COLO668 (cell line): Measurements from ENCODE around the gene VEZF1.
A peak's percentile ranks its signal among the peaks of the same experiment; 100 is the strongest.

Experiments used
- DNase-seq: peaks from one replicate; lab custom pipeline; 2025; ENCODE audit not compliant: unreplicated experiment; lab: John Stamatoyannopoulos, UW

VEZF1 gene

DNA sequence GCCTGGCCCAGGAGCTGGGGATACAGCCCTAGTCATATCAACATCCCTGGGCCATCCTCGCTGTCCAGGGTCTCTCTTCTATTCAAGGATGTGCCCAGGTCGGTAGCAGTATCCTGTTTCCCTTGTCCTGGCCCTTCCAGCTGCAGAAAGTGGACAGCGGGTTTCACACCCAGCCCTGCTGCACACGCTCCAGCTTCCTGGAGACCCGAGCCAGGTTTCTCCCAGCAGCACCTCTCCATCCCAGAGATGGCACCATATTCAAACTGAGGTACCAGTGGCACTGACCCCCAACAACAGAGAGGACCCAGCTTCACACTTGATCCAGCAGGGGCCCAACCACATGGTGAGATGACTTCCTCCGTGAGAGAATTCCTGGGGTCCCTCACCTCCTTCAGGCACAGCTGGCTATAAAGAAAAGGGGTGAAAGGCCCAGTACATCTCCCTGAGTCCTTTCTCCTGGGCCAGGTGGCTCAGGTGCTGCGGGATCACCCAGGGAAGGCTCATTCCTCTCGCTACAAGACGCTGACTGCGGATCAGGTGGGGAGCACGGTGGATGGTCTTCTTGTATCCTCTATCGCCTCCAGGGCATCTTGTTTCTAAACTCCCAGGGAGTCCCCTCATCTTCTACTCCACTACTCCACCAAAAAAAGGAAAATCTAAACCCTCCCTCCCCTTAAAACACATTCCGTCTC is 34.2 kb downstream of the VEZF1 start:
- DNase-seq, result no peak

DNA sequence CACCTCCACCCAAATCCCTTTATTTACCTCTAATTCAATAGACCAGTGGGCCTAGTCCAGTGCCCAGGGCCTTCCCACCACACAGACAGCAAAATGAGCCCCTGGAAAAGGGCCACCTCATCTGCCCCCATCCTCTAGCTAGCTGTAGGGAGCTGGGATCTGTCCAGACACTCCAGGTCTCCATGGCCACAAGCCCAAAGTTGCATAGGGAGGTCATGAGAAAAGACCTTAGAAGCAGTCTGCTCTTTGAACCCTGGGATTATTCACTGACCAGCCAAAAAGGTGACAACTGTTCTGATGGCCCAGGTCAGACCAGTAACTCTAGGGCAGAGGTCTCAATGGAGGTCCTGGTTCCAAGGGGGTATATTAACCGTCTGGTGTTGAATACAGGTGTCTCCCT is 34.8 kb downstream of the VEZF1 start:
- no peak for DNase-seq

DNA sequence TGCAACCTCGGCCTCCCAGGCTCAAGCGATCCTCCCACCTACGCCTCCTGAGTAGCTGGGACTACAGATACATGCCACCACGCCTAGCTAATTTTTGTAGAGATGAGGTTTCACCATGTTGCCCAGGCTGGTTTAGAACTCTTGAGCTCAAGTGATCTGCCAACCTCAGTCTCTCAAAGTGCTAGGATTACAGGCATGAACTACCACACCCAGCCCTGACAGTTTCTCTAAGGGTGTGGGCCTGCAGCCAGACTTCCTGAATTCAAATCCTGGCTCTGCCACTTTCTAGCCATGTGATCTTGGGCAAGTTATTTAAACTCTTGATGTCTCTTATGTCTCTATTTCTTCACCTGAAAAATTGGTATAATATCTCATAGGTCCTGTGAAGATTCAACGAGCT is 38.4 kb downstream of the VEZF1 start:
- DNase-seq, result no peak

DNA sequence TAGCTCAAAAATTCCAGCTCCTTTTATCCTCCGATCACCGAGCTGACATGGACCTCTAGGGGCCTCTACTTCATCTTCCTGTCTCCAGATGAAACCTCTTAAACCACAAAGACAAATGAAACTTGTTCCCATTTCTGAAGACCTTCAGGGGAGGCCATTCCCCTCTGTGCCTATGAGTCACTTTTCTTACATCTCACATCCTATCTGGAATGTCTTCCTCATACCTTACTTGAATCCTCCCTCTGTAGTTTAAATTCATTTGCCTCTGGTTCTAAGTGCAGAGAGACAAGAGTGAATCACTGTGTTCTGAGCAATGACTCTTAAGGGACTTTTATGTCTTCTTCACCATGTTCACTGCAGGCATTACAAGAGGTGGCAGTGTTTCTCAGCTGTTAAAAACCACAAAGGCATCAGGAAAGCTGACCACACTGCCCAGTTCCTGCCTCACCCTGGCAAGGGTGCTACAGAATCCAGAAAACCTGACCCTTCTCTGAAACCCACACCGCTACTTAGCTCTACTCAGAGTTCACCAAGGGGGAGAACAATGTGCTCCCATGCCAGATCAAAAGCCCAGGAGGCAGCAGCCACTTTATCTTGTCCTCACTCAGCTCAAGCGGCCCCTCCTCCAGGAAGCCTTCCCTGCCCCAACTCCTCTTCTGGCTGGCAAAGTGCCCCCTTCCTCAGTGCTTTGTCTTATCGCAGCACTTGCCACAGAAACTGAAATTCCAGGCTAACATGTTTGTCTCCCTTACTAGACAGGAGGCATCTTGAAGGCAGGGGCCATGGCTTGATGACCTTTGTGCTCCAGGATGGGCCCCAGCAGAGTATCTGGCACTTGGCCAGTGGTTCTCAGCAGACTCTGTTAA is 39.3 kb downstream of the VEZF1 start:
- no peak for DNase-seq

DNA sequence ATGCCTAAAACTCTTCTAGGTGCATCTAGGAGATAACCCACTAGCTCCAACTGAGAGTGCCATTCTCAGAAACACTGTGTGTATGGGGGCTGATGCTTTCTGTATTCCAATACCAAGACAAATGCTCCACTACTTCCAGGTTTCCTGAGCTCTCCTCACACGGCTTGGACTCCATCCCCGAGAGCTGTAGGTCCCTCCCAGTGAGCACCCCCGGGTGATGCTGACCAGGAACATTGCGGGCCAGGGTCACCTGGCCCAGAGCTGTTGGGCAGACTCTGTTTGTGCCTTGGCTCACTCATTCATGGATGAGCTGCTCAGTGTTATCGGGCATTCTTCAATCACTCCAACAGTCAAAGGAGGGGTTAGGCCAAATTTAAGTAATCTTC is 39.9 kb downstream of the VEZF1 start:
- no peak for DNase-seq

DNA sequence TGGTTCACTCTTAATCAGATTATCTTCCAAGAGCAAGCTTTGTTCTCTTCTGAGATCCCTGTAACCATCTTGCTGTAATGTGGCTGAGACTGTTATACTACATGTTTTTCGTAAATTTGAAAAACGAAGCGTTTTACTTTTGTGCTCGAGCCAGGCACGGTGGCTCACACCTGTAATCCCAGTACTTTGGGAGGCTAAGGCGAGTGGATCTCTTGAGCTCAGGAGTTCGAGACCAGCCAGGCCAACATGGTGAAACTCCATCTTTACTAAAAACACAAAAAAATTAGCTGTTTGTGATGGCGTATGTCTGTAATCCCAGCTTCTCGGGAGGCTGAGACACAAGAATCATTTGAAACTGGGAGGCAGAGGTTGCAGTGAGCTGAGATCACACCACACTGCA is 40.7 kb downstream of the VEZF1 start:
- DNase-seq, result no peak

DNA sequence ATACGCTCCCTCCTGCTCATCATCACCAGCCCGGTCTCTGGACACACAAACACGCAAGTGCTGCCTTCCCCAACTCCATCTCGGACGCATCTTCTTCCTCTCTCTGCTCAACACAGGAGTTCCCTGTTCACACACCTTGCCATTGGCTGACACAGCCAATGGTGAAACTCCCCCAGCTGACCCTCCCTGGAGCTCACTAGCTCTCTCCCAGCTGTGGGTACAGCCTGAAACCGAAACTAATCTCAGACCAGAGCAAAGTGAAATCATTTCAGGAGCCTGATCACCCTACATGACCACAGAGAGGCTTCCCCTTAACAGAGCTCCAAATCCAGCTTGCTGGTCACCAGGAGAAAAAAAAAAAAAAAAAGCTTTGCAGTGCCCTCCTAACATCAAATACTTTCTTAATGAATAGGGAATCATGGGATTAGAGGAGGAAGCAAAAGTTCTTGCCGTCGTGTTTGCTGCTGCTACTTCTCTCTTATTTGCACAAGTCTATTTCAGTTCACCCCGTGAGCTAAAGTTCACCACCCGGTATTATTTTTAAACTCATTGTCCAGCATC is 41.2 kb downstream of the VEZF1 start:
- peak; percentile 50 for DNase-seq

DNA sequence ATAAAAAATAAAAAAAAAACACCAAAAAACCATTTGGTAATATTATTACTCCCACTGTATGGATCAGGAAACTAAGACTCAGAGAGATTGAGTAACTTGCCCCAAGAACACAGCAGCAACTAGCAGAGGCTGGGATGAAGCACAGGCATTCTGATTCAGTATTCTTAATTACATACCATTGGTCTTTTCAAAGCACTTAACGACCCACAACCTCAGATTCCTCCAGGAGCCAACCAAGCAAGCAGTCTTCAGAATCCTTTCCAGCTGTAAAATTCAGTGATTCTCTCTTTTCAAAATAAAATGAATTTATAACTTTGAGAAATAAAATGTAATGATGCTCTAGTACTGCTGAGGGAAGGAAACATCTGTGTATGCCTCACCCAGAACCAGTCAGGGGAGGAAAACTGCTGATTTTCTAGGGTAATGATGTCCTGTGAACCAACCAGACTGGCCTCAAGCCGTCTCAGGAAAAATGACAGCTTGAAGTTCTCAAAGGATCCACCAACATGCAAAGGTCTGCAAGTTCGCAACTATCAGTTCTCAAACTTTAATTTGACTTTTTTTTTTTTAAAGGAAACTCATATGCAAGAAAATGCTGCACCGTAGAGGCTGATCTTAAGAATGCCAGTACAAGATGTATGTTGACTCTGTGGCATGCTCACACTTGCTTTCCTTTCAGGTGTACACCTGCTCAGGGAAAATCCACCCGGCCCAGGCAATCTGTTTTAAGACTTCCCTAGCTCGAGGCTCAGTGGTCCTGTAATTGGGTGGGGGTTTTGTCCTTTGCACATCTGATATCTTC is 41.9 kb downstream of the VEZF1 start:
- DNase-seq, result no peak

DNA sequence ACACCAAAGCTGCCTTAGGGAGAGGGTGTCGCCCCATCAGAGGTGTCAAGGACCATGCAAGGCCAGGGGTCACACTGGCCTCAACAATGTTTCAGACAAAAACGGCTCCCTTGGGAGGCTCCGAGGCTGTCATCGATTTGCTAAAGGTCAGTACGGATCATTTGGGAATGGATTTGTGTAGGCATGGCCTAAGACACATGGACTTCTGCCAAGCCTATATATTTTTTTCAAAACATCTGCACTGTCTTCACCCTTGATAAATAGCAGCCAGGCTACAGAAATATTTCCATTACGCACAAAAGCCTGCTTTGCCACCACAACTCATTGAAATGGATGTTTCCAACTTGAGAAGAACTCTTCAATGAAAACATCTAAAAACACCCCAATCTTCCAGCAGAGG is 43.1 kb downstream of the VEZF1 start:
- DNase-seq, result no peak

DNA sequence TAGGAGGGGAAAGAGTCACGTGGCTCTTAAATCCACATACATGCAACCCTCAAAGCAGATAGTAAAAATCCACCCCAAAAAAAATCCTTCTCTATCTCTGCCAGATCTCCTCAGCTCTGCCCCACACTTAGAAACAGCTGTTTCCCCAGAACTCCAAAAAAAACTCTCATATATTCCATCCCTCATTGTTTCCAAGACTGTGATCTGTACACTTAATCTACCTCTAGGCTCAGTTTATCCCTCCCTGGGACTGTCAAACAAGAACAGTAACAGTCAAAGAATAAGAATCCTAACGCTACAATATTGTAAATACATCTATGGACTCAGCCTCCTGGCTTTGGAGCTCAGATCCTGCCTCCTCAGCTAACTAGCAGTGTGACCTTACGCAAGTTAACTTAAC is 44.4 kb downstream of the VEZF1 start:
- no peak for DNase-seq

DNA sequence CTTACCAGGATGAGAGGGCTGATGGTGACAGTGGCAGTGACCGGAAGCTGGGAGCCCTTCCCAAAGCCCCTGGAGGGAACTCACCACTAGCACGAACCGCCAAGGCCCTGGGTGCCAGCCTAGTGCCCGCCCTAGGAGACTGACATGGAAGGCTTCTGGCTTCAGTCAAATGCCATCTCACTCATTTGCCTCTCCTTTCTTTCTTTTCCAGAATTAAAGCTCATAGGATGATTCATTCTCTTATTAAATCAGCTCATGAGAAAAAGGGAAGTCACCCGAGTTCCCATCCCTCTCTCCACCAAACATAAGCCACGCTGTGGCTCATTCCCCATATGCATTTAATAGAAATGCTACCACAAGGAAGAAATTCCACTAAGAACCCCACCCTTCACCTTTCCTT is 44.9 kb downstream of the VEZF1 start:
- DNase-seq, result no peak

DNA sequence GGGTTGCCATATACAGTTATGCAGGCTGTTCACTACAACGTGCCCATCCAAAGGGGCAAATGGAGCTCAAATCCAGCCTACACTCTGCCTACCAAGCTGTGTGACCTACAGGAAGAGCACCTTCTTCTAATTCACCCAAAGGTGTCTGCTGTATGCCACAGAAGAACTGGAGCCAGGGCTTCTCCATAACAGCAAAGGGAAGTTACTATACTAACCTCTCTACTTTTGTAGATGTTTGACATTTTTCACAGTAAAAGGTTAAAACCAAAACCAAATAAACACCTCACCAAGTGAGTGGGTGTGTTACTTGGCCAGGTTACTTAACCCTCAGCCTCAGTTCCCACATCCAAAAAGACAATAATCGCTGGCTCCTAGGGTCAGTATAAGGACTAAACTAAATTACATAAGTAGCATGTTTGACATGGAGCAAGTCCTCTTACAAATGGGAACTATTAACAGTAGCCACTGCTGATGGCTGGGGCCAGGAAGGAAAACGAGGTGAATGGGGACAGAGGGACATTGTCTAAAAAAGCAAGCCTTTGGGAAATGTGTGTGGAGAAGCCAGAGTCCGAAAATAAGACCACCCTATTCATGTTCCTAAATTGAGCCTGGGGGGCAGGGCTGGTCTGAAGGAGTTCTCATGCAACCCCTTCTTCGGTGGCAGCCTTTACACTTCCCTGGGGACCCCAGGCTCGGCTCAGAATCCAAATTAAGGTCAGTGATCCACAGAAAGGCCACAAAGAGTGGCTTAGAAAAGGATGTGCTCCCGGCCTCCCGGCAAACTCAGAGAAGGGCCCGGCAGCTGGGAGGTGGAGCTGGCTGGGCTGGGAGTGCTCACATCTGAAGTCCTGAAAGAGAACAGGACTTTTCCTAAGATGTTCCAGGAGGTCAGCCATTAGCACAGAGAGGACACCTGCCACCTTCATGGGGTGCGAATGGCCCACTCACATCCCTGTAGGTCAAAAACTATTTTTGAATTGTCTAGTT is 46.4 kb downstream of the VEZF1 start:
- no peak for DNase-seq

DNA sequence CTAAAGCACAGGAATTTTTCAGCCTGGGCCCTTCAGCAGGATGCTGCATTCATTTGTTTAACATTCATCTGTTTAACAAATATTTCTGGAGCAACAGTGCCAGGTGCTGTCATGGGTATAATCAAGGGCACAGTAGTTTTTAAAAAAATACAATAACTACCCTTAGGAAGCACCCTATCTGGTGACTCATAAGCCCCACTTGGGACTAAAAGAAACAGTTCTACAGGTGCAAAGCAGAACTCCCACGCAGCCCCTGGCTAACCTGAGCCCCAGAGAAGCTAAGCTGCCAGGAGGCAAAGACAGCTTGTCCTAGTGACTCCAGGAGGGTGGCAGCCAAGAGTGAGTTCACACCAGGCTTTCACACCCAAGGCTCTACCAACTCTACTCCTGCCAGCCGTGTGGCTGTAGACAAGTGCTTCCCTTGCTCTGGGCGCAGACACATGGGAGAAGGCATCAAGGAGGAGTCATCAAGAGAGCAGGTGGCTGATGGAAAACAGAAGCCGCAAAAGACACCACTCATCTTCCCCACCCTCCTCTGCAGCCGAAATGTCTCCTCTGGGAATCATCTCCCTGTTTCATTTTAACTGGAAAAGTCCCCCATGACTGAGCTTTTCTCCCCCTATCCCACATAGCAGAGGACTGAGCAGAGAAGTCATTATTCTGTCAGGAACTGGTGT is 47.3 kb downstream of the VEZF1 start:
- DNase-seq, result peak; percentile 63

DNA sequence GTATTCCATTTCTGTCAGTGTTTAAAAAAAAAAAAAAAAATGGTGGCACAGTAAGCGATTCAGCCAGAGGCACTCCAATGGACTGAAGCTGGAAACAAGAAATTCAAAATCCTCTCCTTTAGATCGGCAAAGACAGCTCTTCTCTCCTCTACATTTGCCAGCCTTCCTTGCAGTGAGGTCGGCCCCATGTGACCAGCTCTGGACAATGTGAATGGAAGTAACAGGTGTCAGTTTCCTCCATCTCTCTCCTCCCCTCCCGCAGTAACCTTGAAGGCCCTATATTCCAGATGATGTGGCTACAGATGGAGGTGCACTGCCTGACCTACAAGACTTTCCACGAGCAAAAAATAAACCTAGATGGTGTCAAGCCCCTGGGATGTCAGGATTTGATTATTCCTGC is 47.8 kb downstream of the VEZF1 start:
- peak; percentile 48 for DNase-seq

DNA sequence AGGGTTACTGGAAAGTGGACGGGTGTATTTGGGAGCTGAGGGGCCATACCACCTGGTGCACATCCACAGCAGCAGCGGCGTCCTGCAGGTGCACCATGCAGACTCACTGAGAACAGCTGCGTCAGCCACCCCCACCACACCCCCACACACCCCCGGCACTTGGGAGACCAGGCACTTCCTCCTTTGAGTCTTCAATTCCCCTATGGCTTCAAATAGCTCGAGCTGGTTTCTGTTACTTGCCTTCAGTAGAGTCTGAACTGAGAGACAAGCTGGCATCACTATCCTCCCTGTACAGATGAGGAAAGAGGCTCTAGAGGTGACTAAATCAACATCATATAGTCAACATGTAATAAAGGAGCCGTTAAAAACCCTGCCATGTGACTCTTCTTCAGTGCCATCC is 48.3 kb downstream of the VEZF1 start:
- peak; percentile 80 for DNase-seq

DNA sequence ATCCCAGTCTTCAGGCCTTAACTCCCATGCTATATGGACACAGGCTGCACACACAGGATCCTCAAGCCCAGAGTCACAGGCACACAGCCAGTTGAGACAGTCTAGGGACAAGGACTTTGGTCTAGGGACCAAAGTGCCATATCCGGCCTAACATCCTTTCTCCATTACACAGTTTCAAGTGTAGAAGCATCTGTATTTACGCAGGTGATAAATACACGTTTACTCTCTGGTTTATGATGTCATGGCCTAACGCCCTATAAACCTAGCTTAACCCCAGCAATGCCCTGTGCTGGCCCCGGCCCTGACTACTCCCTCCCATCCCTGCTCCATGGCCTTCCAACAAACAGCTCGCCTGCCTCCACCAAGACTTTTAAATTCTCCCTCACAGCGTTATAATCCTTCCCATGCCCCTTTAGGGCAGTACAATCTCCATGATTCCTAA is 50.0 kb downstream of the VEZF1 start:
- peak; percentile 64 for DNase-seq

DNA sequence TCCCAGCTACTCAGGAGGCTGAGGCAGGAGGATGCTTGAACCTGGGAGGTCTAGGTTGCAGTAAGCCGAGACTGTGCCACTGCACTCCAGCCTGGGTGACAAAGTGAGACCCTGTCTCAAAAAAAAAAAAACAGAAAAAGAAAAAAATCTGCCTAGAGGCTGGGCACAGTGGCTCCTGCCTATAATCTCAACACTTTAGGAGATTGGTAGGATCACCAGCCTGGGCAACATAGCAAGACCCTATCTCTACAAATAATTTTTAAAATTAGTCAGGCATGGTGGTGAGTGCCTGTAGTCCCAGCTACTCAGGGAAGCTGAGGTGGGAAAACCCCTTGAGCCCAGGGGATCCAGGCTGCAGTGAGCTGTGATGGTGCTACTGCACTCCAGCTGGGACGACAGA is 50.6 kb downstream of the VEZF1 start:
- peak; percentile 9 for DNase-seq

DNA sequence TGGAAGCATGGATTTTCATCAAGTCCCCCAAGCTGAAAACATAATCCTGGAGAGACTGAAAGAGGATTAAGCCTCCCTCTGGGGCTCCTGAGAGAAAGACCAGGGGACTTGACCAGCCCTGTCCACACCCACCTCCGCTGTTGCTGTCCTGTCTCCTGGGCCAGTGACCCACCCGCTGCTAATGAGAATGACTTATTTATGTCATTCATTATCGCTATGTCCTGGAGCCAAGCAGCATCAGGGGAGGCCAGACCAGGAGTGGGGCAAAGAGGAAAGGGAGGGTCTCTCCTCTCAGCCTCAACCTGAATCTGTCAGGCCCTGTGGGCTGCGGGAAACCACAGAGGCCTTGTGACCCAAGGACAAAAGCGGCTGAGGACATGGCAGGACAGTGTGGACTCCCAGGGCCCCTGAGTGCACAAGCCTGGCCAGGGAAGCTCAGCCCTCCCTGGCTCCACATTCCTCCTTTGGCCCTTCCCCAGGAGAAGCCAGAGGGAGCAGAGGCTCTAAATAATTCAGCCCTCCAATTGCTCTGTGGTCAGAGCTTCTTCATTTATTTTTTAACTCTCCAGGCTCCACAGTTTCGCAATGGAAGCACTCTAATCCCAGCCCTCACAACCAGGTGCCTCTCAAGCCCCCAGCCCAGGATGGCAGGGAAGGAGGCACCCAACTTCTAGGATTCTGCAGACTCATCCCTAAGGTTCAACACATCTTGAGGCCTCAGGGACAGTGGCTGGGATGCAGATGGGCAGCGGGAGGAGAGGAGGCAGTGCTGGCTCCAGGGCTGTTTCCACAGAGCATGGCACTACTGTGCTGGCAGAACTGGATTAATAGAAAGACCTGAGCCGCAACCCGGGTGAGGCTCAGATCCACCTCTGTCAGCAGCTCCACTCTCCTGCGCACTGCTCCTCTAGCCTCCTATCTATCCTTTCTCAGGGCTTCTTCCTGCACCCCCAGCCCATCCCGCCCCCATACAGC is 51.9 kb downstream of the VEZF1 start:
- no peak for DNase-seq
